ENCODE measurements around the gene MRPL14. TPM values are rescaled to one million over a fixed set of nuclear protein-coding genes. Genes with fewer than 3 reads are reported as not detected.

MRPL14 gene
- total RNA-seq, 1 experiment from 2014 or later = 69.6 TPM

DNA sequence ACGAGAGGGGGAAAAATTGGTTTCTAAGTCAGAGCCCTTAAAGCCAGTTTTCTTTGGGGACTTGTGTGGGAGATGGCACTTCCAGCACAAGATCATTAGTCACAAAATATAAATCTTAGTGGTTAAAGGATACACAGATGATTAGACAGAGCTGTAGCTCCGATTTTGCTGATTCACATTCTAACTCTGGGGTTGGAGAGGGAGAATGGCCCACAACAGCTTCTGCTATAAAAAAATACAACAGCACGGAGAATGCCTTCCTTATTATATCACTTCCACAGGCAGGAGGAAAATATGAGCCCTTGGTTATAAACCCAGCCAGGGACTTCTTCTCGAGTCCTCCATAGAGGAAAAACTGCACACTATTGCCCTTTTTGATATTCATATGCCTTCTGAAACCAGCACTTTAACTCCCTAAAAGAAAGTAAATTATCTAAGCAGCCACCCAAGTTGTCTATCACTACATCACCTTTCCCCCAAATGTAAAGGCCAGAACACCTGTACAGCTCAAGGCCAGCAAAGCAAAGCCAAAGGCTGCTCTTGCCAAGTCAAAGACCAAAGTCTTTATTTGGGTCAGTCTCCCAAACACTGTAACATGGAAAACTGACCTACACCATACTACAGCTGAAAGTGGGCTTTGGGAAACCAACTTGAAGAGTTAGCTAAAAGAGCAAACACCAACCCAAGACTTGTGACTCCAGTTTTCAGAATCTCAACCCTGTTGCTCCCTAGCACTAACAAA lies 10.4 kb downstream of the MRPL14 start:
- Histone ChIP-seq H3K79me2 (ENCODE audit: insufficient read depth, low read length) (peaks cover 90% of the 10 kb centered on the region), H3K27ac (ENCODE audit: low read depth, low read length) (no peak overlapping the region), H3K36me3 (ENCODE audit: control insufficient read depth in 1 of 2, insufficient read depth in 2 of 2, low read length in 2 of 2) (peaks cover 18 to 38% of the 10 kb centered on the region in 2 experiments), H3K9me2 (ENCODE audit: insufficient read depth) (no peaks in the 10 kb centered on the region), H3K4me2 (ENCODE audit: low read length) (no peak overlapping the region), H4K20me1 (ENCODE audit: insufficient read depth) (peaks cover 11% of the 10 kb centered on the region; the same call in 1 of the 2 replicates), H3K4me3 (replicated peaks in 1 of 2; ENCODE audit: low read depth in 1 of 2, low read length in 2 of 2) (no peak overlapping the region), H3K9me3 (ENCODE audit: control insufficient read depth in 1 of 2, insufficient read depth in 1 of 2, low read depth in 1 of 2, low read length in 2 of 2) (no peaks in the 10 kb centered on the region), H3K27me3 (ENCODE audit: insufficient read depth, low read length) (no peaks in the 10 kb centered on the region), H3K4me1 (ENCODE audit: control insufficient read depth in 1 of 2, insufficient read depth in 2 of 2, low read length in 2 of 2) (no peaks in the 10 kb centered on the region), H3K9ac (ENCODE audit: low read length) (no peak overlapping the region), H2AFZ (ENCODE audit: low read depth, low read length, poor library complexity, severe bottlenecking) (no peak overlapping the region)
- ChIA-PET RAD21 (ENCODE audit: low non-redundant PET in 1 of 2, low total read pairs in 2 of 2, uncharacterized antibody in 2 of 2, unreplicated experiment in 2 of 2) (no interaction called here), POLR2A (no interaction called here), CTCF (no interaction called here)
- BruUV-seq (replicated peaks) = no TSS peak
- no peak for DNase-seq (ENCODE audit: low read depth, low spot score)
- TF ChIP-seq ZNF274 (IDR thresholded peaks at IDR 0.05; ENCODE audit: low read depth, low read length) (no peak), SP1 (IDR thresholded peaks at IDR 0.05; ENCODE audit: low read depth) (no peak), TCF7L2 (IDR thresholded peaks at IDR 0.05; ENCODE audit: borderline replicate concordance, extremely low read depth, insufficient read depth, insufficient read length) (no peak), JUND (IDR thresholded peaks at IDR 0.05) (no peak), YY1 (IDR thresholded peaks at IDR 0.05; ENCODE audit: extremely low read depth, insufficient replicate concordance, low read depth, low read length) (no peak), POLR2A (IDR thresholded peaks at IDR 0.05; ENCODE audit: borderline replicate concordance, extremely low read depth, insufficient read depth, insufficient read length) (no peak), ZFX (IDR thresholded peaks at IDR 0.05) (no peak), EZH2phosphoT487 (IDR thresholded peaks at IDR 0.05; ENCODE audit: borderline replicate concordance) (no peak), SRF (IDR thresholded peaks at IDR 0.05; ENCODE audit: low read depth) (no peak), EGR1 (IDR thresholded peaks at IDR 0.05; ENCODE audit: low read depth) (no peak), EZH2 (IDR thresholded peaks at IDR 0.05) (no peak), POLR2AphosphoS5 (IDR thresholded peaks at IDR 0.05; ENCODE audit: low read depth, low read length) (no peak), ELF1 (IDR thresholded peaks at IDR 0.05; ENCODE audit: borderline replicate concordance, low read depth) (no peak), CTCF (IDR thresholded peaks at IDR 0.05 in 2 of 3, conservative IDR thresholded peaks at IDR 0.05 in 1 of 3; ENCODE audit: borderline replicate concordance in 1 of 3, insufficient read depth in 1 of 3, low read depth in 2 of 3, low read length in 2 of 3) (no peak), FOSL1 (IDR thresholded peaks at IDR 0.05; ENCODE audit: low read depth) (no peak), CEBPB (IDR thresholded peaks at IDR 0.05; ENCODE audit: low read depth) (no peak)
- TF ChIP-seq, protein P1, sequence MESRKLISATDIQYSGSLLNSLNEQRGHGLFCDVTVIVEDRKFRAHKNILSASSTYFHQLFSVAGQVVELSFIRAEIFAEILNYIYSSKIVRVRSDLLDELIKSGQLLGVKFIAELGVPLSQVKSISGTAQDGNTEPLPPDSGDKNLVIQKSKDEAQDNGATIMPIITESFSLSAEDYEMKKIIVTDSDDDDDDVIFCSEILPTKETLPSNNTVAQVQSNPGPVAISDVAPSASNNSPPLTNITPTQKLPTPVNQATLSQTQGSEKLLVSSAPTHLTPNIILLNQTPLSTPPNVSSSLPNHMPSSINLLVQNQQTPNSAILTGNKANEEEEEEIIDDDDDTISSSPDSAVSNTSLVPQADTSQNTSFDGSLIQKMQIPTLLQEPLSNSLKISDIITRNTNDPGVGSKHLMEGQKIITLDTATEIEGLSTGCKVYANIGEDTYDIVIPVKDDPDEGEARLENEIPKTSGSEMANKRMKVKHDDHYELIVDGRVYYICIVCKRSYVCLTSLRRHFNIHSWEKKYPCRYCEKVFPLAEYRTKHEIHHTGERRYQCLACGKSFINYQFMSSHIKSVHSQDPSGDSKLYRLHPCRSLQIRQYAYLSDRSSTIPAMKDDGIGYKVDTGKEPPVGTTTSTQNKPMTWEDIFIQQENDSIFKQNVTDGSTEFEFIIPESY (IDR thresholded peaks at IDR 0.05; ENCODE audit: extremely low read depth, insufficient replicate concordance, low read length) = no peak
- TF ChIP-seq, protein P2, sequence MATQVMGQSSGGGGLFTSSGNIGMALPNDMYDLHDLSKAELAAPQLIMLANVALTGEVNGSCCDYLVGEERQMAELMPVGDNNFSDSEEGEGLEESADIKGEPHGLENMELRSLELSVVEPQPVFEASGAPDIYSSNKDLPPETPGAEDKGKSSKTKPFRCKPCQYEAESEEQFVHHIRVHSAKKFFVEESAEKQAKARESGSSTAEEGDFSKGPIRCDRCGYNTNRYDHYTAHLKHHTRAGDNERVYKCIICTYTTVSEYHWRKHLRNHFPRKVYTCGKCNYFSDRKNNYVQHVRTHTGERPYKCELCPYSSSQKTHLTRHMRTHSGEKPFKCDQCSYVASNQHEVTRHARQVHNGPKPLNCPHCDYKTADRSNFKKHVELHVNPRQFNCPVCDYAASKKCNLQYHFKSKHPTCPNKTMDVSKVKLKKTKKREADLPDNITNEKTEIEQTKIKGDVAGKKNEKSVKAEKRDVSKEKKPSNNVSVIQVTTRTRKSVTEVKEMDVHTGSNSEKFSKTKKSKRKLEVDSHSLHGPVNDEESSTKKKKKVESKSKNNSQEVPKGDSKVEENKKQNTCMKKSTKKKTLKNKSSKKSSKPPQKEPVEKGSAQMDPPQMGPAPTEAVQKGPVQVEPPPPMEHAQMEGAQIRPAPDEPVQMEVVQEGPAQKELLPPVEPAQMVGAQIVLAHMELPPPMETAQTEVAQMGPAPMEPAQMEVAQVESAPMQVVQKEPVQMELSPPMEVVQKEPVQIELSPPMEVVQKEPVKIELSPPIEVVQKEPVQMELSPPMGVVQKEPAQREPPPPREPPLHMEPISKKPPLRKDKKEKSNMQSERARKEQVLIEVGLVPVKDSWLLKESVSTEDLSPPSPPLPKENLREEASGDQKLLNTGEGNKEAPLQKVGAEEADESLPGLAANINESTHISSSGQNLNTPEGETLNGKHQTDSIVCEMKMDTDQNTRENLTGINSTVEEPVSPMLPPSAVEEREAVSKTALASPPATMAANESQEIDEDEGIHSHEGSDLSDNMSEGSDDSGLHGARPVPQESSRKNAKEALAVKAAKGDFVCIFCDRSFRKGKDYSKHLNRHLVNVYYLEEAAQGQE (IDR thresholded peaks at IDR 0.05; ENCODE audit: low read depth) = no peak
- TF ChIP-seq, protein P3, sequence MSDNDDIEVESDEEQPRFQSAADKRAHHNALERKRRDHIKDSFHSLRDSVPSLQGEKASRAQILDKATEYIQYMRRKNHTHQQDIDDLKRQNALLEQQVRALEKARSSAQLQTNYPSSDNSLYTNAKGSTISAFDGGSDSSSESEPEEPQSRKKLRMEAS (IDR thresholded peaks at IDR 0.05) = no peak
- TF ChIP-seq, protein P4, sequence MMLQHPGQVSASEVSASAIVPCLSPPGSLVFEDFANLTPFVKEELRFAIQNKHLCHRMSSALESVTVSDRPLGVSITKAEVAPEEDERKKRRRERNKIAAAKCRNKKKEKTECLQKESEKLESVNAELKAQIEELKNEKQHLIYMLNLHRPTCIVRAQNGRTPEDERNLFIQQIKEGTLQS (IDR thresholded peaks at IDR 0.05) = no peak
- intact Hi-C loops (cut with micrococcal nuclease) = no loop called here
- ATAC-seq = no peak

Data from HCT116 (cell line).